Retinal pigment epithelial cell (primary cell): ENCODE measurements around the gene ADAMTS18.

Source experiments
- DNase-seq: peaks from one replicate; pipeline ENCODE4 v3.0.0-alpha.2; 2010; ENCODE audit warnings: low read depth
- H3K4me3 ChIP-seq: 2 replicates; pipeline ENCODE4 v1.5.1; 2011; ENCODE audit warnings: mild to moderate bottlenecking, low read length, control low read depth, moderate library complexity
- TF ChIP-seq, protein P1 (sequence below): conservative IDR thresholded peaks from 2 replicates; pipeline ENCODE4 v1.5.1; 2011; ENCODE audit warnings: low read depth, low read length, control low read depth, inconsistent platforms

The ADAMTS18 gene

DNA sequence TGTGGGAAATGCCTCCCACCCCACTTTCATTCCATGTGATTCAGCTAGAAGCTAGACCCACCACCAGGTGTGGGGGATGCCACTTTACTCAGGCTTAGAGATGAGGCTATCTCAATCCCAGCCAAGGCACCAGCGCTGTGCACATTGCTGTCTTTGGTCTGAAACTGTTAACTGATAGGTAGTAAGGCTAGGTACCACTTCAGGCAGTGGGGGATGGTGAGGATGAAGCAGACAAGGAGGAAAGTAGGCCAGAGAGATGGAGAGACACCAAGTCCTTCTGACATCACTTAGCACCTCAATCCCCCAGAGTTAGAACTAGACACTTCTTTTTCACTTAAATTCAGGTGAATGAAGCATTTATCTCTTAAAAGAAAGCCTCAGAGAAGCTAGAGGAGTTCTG is 35.8 kb downstream of the ADAMTS18 start:
- no peak overlapping the region for H3K4me3 ChIP-seq
- DNase-seq = no peak
- TF ChIP-seq, protein P1, sequence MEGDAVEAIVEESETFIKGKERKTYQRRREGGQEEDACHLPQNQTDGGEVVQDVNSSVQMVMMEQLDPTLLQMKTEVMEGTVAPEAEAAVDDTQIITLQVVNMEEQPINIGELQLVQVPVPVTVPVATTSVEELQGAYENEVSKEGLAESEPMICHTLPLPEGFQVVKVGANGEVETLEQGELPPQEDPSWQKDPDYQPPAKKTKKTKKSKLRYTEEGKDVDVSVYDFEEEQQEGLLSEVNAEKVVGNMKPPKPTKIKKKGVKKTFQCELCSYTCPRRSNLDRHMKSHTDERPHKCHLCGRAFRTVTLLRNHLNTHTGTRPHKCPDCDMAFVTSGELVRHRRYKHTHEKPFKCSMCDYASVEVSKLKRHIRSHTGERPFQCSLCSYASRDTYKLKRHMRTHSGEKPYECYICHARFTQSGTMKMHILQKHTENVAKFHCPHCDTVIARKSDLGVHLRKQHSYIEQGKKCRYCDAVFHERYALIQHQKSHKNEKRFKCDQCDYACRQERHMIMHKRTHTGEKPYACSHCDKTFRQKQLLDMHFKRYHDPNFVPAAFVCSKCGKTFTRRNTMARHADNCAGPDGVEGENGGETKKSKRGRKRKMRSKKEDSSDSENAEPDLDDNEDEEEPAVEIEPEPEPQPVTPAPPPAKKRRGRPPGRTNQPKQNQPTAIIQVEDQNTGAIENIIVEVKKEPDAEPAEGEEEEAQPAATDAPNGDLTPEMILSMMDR = no peak

DNA sequence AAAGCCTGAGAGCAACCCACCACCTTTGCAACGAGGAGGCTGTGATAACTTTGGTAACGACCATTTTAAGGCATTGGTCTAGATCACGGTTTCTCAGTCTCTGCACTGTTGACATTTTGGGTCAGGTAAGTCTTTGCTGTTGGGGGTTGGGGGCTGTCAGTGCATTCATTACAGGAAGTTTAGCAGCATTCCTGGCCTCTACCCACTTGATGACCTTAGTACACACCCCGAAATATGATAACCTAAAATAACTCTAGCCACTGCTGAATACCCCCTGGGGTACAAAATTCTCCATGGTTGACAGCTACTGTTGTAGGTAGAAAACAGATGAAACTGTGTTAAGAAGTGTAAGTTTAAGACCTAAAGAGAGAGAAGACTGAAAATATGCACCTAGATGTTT is 36.3 kb downstream of the ADAMTS18 start:
- no peak overlapping the region for H3K4me3 ChIP-seq
- no peak for DNase-seq
- TF ChIP-seq, protein P1 = no peak

DNA sequence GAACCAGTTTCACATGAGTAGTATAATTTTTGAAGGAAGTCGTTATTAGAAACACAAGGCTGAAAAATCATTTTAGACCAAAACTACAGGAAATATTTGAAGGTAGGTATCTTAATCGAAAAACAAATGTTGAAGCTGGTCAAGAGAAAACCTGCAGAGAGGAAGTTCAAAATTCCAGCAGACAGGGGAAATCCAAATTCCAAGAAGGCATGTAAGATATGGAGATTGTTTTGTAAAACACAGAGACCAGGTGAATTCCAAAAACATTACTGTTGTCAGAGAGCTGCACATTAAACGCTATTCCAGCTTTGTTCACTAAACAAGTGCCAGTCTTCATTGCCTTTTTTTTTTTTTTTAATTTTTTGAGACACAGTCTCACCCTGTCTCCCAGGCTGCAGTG is 38.4 kb downstream of the ADAMTS18 start:
- DNase-seq = no peak

DNA sequence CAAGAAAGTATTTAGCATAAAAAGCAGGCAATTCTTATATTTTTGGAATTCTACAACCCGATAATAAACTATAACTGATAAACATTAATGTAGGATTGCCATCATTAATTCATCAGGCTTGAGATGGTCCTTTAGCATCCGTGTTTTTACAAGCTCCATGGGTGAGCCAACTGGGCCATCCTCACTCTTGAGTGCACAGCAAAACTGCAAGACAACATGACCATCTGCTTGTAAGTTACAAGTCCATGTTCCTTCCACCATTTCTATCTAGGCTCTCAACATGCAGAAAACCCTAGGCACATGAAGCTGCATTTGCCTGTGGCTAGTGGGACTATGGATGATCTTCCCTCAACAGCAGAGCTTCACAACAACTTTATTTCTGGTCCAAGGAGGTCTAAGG is 40.1 kb downstream of the ADAMTS18 start:
- TF ChIP-seq, protein P1 = no peak
- no peak overlapping the region for H3K4me3 ChIP-seq
- no peak for DNase-seq

More for the DNA sequence above, 38.4 kb downstream of the ADAMTS18 start:
- H3K4me3 ChIP-seq = no peak overlapping the region
- TF ChIP-seq, protein P1 = no peak

DNA sequence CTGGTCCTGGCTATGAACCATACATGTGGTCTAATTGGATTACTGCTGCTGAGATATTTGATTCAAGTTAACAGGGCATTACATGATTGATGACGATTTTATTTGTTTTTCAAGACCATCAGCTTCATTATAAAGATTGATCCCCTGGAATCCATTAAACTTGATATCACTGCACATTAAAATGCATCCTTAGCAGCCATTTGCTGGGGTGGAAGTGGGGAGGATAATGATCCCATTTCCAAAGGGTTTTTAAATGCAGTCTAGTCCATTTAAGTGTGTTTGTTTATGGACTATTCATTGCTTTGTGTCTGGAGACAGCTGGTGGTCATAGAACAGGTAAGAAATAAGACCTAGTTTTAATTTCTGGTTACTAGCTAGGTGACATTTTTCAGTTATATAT is 40.9 kb downstream of the ADAMTS18 start:
- TF ChIP-seq, protein P1 = no peak
- no peak for DNase-seq
- no peak overlapping the region for H3K4me3 ChIP-seq

DNA sequence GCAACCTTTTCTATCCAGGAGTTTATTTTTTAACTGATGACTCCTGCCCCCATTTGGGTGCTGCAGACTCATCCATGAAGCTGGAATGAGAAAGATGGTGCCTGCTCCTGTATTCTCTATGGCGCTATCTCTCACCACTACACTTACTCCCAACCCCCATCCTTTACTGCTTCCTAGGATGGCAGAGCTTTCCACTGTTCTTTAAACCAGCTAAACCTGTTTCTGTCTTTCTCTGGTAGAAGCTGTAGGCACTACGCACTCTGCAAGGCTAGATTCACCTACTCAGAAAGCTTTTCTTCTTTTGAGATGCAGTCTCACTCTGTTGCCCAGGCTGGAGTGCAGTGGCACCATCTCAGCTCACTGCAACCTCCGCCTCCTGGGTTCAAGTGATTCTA is 47.0 kb downstream of the ADAMTS18 start:
- TF ChIP-seq, protein P1 = no peak

DNA sequence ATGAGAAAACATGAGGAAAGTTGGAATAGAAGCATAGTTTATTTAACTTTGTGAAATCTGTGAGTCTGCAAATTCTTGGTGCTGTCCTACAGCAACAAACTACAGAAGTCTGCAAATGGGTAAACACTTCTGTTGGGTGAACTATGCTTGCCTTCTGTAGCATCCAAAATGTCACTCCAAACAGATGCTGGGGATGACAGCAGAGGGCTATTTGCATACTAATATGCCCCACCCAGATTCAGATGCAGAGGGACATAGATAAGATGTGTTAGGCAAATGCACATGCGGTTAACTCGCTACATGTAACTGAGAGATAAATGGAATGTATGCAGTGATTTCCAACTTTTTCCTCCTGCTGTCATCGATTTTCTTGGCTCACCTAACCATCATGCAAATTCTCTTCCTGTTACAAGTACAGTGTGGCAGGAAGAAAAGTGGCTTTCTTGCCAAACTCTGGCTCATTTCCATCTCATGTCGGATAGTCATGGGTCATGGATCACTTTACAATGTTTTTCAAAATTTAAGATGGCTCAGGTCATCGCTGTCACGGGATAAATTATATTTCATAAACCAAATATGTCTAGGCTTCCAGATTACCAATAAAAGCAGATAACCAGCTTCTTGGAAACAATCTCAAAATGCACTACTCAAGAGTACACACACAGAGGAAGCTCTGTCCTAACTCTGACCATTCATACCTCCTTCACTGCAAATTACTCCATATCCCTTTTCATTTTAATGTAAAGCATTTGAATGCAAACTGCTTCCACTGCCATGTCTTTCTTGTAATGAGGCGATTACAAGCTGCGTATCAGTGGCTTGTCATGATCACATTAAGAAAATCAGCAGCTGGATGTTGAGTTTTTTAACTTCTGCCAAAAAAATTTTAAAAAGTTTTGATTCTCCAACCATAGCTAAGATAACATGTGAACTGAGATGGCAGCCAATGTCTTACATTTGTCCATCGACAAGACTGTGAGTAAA is 47.7 kb downstream of the ADAMTS18 start:
- no peak overlapping the region for H3K4me3 ChIP-seq
- TF ChIP-seq, protein P1 = no peak
- DNase-seq = no peak

More for the DNA sequence above, 47.0 kb downstream of the ADAMTS18 start:
- no peak overlapping the region for H3K4me3 ChIP-seq
- DNase-seq = no peak
